ENCODE results near the gene FHAD1.

FHAD1 gene

DNA sequence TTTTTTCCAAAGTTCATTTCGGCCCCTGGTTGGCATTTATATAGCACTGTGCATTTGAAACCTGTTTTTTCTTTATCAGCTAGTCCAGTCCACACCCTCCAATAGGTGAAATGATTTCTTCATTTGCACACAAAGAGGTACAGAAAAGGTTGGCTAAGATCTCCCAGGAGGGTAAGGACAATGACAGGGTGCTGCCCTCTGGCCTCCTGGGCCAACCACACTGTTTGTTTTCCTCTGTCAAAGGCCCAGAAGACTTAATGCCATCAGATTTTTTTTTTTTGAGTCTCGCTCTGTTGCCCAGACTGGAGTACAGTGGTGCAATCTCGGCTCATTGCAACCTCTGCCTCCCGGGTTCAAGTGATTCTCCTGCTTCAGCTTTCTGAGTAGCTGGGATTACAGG, 92.5 kb downstream of the FHAD1 start:
- H3K4me2 ChIP-seq (ENCODE audit: low read length), result no peak overlapping the region
- no peaks in the 10 kb centered on the region for H3K79me2 ChIP-seq (ENCODE audit: low read length)
- peaks cover 8% of the 10 kb centered on the region for H3K4me1 ChIP-seq (ENCODE audit: low read length)
- H3K36me3 ChIP-seq (replicated peaks; ENCODE audit: low read depth, low read length), result no peaks in the 10 kb centered on the region
- no peaks in the 10 kb centered on the region for H4K20me1 ChIP-seq (ENCODE audit: insufficient read depth, low read length)
- H3K27ac ChIP-seq (ENCODE audit: low read length), result no peak overlapping the region
- TF ChIP-seq, protein P1, sequence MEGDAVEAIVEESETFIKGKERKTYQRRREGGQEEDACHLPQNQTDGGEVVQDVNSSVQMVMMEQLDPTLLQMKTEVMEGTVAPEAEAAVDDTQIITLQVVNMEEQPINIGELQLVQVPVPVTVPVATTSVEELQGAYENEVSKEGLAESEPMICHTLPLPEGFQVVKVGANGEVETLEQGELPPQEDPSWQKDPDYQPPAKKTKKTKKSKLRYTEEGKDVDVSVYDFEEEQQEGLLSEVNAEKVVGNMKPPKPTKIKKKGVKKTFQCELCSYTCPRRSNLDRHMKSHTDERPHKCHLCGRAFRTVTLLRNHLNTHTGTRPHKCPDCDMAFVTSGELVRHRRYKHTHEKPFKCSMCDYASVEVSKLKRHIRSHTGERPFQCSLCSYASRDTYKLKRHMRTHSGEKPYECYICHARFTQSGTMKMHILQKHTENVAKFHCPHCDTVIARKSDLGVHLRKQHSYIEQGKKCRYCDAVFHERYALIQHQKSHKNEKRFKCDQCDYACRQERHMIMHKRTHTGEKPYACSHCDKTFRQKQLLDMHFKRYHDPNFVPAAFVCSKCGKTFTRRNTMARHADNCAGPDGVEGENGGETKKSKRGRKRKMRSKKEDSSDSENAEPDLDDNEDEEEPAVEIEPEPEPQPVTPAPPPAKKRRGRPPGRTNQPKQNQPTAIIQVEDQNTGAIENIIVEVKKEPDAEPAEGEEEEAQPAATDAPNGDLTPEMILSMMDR (IDR thresholded peaks at IDR 0.05; ENCODE audit: low read depth, low read length), result no peak
- TF ChIP-seq EZH2phosphoT487 (IDR thresholded peaks at IDR 0.05; ENCODE audit: low read depth), result no peak
- no peak overlapping the region for H3K9ac ChIP-seq (ENCODE audit: low read length)
- H3K27me3 ChIP-seq (ENCODE audit: low read depth, low read length), result peaks cover 3% of the 10 kb centered on the region; the same call in 1 of the 2 replicates
- H2AFZ ChIP-seq (ENCODE audit: low read depth, low read length), result no peak overlapping the region
- no peak overlapping the region for H3K4me3 ChIP-seq (ENCODE audit: low read length)
- no peaks in the 10 kb centered on the region for H3K9me3 ChIP-seq (ENCODE audit: insufficient read depth, low read length)

DNA sequence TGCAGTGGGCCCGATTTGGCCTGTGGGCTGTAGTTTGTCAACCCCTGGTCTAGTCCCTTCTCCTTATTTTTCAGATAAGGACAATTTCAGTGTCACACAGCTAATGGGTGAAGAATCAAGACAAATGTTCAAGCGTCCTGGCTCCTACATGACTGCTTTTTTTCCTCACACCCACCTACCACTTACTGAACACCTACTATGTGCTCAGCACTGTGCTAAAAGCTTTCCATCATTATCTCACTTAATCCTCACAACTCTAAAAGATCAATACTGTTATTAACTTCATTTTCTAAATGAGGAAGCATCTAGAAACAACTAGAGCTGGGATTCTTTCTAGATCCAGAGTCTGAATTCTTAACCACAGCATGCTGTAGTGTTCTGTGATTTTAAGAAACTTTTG, 94.2 kb downstream of the FHAD1 start:
- Histone ChIP-seq H2AFZ (ENCODE audit: low read depth, low read length) (no peak overlapping the region), H3K4me2 (ENCODE audit: low read length) (no peak overlapping the region), H3K9me3 (ENCODE audit: insufficient read depth, low read length) (no peaks in the 10 kb centered on the region)

DNA sequence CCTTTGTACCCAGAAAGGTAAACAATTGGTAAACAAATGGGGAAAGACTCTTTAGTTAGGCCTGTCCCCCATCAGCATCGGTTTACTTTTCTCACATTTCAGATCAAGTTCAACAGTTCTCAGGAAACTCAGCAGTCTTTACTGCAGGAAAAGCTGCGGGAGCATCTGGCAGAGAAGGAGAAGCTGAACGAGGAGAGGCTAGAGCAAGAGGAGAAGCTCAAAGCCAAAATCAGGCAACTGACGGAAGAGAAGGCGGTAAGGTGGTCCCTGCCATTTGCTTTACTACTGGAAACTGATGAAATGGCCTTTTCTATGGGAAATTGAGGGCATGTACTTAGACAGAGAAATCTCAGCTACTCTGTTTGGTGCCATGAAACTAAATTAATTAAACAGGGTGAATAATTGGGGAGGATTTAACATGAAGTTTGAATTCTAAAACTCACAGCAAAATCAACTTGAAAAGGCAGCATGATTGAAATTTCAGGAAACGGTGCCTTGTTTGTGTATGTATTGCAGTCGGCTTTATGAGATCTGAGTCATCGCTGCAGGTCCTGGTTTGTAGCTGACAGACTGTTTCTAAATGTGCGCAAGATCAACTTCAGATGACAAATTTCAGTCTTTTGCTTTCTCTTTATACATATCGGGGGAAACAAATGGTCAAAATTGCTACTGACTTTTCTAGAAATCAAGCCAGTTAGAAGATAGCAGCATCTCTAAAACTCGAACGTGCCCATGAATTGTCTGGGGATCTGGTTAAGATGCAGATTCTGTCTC, 94.8 kb downstream of the FHAD1 start:
- H3K27ac ChIP-seq (ENCODE audit: low read length), result no peak overlapping the region
- H3K36me3 ChIP-seq (replicated peaks; ENCODE audit: low read depth, low read length), result no peaks in the 10 kb centered on the region
- H3K4me3 ChIP-seq (ENCODE audit: low read length), result no peak overlapping the region
- peaks cover 21% of the 10 kb centered on the region for H3K4me1 ChIP-seq (ENCODE audit: low read length)
- H3K9ac ChIP-seq (ENCODE audit: low read length), result no peak overlapping the region
- H3K27me3 ChIP-seq (ENCODE audit: low read depth, low read length), result peaks cover 3% of the 10 kb centered on the region; the same call in 1 of the 2 replicates
- no peaks in the 10 kb centered on the region for H4K20me1 ChIP-seq (ENCODE audit: insufficient read depth, low read length)
- TF ChIP-seq EZH2phosphoT487 (IDR thresholded peaks at IDR 0.05; ENCODE audit: low read depth), result no peak
- TF ChIP-seq, protein P1 (IDR thresholded peaks at IDR 0.05; ENCODE audit: low read depth, low read length), result no peak
- no peaks in the 10 kb centered on the region for H3K9me3 ChIP-seq (ENCODE audit: insufficient read depth, low read length)
- peak overlapping the region; percentile 34 for H3K4me2 ChIP-seq (ENCODE audit: low read length)
- no peak overlapping the region for H2AFZ ChIP-seq (ENCODE audit: low read depth, low read length)
- H3K79me2 ChIP-seq (ENCODE audit: low read length), result no peaks in the 10 kb centered on the region

More for the DNA sequence above, 94.2 kb downstream of the FHAD1 start:
- TF ChIP-seq, protein P1 (IDR thresholded peaks at IDR 0.05; ENCODE audit: low read depth, low read length), result no peak
- TF ChIP-seq EZH2phosphoT487 (IDR thresholded peaks at IDR 0.05; ENCODE audit: low read depth), result no peak
- Histone ChIP-seq H4K20me1 (ENCODE audit: insufficient read depth, low read length) (no peaks in the 10 kb centered on the region), H3K27ac (ENCODE audit: low read length) (no peak overlapping the region), H3K36me3 (replicated peaks; ENCODE audit: low read depth, low read length) (no peaks in the 10 kb centered on the region), H3K4me3 (ENCODE audit: low read length) (no peak overlapping the region), H3K27me3 (ENCODE audit: low read depth, low read length) (peaks cover 3% of the 10 kb centered on the region; the same call in 1 of the 2 replicates), H3K9ac (ENCODE audit: low read length) (no peak overlapping the region), H3K79me2 (ENCODE audit: low read length) (no peaks in the 10 kb centered on the region), H3K4me1 (ENCODE audit: low read length) (peaks cover 18% of the 10 kb centered on the region)

DNA sequence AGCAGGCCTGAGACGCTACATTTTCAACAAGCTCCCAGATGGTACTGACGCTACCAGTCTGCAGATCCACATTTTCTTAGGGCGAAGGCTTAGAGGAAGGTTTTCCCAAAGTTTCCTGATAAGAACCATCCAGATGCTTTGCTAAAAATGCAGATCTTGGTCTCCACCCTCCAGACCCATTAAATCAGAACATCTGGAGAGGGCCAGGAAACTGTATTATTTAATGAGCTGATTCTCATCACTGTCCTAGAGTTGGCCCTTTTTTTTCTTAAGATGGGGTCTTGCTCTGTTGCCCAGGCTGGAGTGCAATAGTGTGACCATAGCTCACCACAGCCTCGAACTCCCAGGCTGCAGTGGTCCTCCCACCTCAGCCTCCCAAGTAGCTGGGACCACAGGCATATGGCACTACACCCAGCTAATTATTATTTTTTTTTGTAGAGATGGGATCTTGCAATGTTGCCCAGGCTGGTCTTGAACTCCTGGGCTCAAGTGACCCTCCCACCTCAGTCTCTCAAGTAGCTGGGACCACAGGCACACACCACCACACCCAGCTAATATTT, 95.5 kb downstream of the FHAD1 start:
- Histone ChIP-seq H3K9ac (ENCODE audit: low read length) (no peak overlapping the region), H3K36me3 (replicated peaks; ENCODE audit: low read depth, low read length) (no peaks in the 10 kb centered on the region), H3K27ac (ENCODE audit: low read length) (no peak overlapping the region), H3K4me2 (ENCODE audit: low read length) (peak overlapping the region; percentile 34), H3K9me3 (ENCODE audit: insufficient read depth, low read length) (no peaks in the 10 kb centered on the region), H3K4me3 (ENCODE audit: low read length) (no peak overlapping the region), H2AFZ (ENCODE audit: low read depth, low read length) (no peak overlapping the region), H3K27me3 (ENCODE audit: low read depth, low read length) (peaks cover 3% of the 10 kb centered on the region; the same call in 1 of the 2 replicates), H3K4me1 (ENCODE audit: low read length) (peaks cover 21% of the 10 kb centered on the region), H3K79me2 (ENCODE audit: low read length) (no peaks in the 10 kb centered on the region), H4K20me1 (ENCODE audit: insufficient read depth, low read length) (no peaks in the 10 kb centered on the region)
- TF ChIP-seq EZH2phosphoT487 (IDR thresholded peaks at IDR 0.05; ENCODE audit: low read depth), result no peak
- TF ChIP-seq, protein P1 (IDR thresholded peaks at IDR 0.05; ENCODE audit: low read depth, low read length), result no peak
